K562 (cell line): Measurements from ENCODE around the gene ZNF454. TPM values are rescaled to one million over a fixed set of nuclear protein-coding genes. Genes with fewer than 3 reads are reported as not detected.

Experiments used
- ATAC-seq: fragments of 200-7000 bp; cut with Tn5 transposase; 3 replicates; pipeline ENCODE4 v1.9.1; 2020; ENCODE audit warnings: moderate library complexity
- BruUV-seq: library from RNA; stranded (reverse); fragments of 400-500 nt; replicated peaks from 2 replicates; lab custom pipeline; 2021; lab: Mats Ljungman, UMichigan
- CTCF ChIA-PET: fragments of 300-600 bp; formaldehyde crosslinking; extraction: SDS; loops from one replicate; lab custom pipeline; 2021; ENCODE audit warnings: low intra/inter-chr PET ratio; lab: Yijun Ruan, JAX
- POLR2A ChIA-PET: fragments of 300-600, 350-650 bp; sonication (Branson Sonifier 250); formaldehyde crosslinking; extraction: SDS; loops from one replicate; lab custom pipeline; 2021; ENCODE audit warnings: antibody characterized with exemption, inconsistent platforms; lab: Yijun Ruan, JAX
- DNase-seq, 4 experiments: peaks; one replicate each; pipeline versions ENCODE4 v3.0.0 to v3.0.0-alpha.2; 2011 to 2018; ENCODE audit warnings: low spot score in 3 of 4, mixed read lengths in 3 of 4; ENCODE audit errors: extremely low read depth in 1 of 4
- FAIRE-seq: peaks from 2 replicates; lab custom pipeline; 2011; peaks lifted over from hg19 to GRCh38; lab: Jason Lieb, UNC
- H2AFZ ChIP-seq: 2 replicates; pipeline ENCODE4 v1.6.0; 2011; ENCODE audit warnings: low read depth, low read length, control low read depth, inconsistent platforms
- H3K27ac ChIP-seq: fragments of 200-600 bp; 3 replicates; pipeline ENCODE4 v1.8.0; 2011; ENCODE audit warnings: low read depth, mild to moderate bottlenecking, control low read depth, inconsistent platforms, low read length, moderate library complexity, mixed read lengths; ENCODE audit errors: extremely low read depth
- H3K27me3 ChIP-seq, 2 experiments: fragments of 300-600 bp in 1 of 2; 2 replicates in 1 of 2; 3 replicates in 1 of 2; pipeline versions ENCODE4 v1.6.0 to v1.8.0; 2011; ENCODE audit warnings: inconsistent platforms in 2 of 2, low read length in 2 of 2, mild to moderate bottlenecking in 1 of 2, mixed read lengths in 1 of 2, moderate library complexity in 1 of 2; ENCODE audit not compliant: control insufficient read depth in 2 of 2, insufficient read depth in 2 of 2
- H3K36me3 ChIP-seq: fragments of 300-600 bp; 3 replicates; pipeline ENCODE4 v1.8.0; 2011; ENCODE audit warnings: mild to moderate bottlenecking, low read length, inconsistent platforms; ENCODE audit not compliant: control insufficient read depth, insufficient read depth
- H3K4me1 ChIP-seq, 2 experiments: fragments of 200-600 bp in 1 of 2; replicated peaks in 1 of 2; 2 replicates in 1 of 2; 3 replicates in 1 of 2; pipeline versions ENCODE4 v1.5.1 to v1.8.0; 2011; ENCODE audit warnings: inconsistent platforms in 2 of 2, low read length in 2 of 2, mild to moderate bottlenecking in 1 of 2, mixed read lengths in 1 of 2, moderate library complexity in 1 of 2; ENCODE audit not compliant: control insufficient read depth in 2 of 2, insufficient read depth in 2 of 2
- H3K4me2 ChIP-seq: 2 replicates; pipeline ENCODE4 v1.6.1; 2011; ENCODE audit warnings: low read length, control low read depth, inconsistent platforms, mixed read lengths; ENCODE audit not compliant: insufficient read depth
- H3K4me3 ChIP-seq: fragments of 200-600 bp; sonication (generic), shearing (Covaris generic); 2 replicates; pipeline ENCODE4 v1.5.1; 2016; ENCODE audit warnings: control low read depth, inconsistent platforms
- H3K79me2 ChIP-seq: fragments of 200-600 bp; 3 replicates; pipeline ENCODE4 v1.8.0; 2011; ENCODE audit warnings: low read length, inconsistent platforms; ENCODE audit not compliant: control insufficient read depth, insufficient read depth
- H3K9ac ChIP-seq, 2 experiments: 2 replicates each; pipeline versions ENCODE4 v1.6.0 to v1.6.1; 2011; ENCODE audit warnings: low read depth in 2 of 2, low read length in 2 of 2, control low read depth in 1 of 2, inconsistent platforms in 1 of 2, mild to moderate bottlenecking in 1 of 2, mixed read lengths in 1 of 2; ENCODE audit not compliant: insufficient read depth in 1 of 2
- H3K9me1 ChIP-seq: one replicate; pipeline ENCODE4 v1.6.0; 2011; ENCODE audit warnings: inconsistent platforms, mild to moderate bottlenecking, low read length, moderate library complexity; ENCODE audit not compliant: control insufficient read depth, insufficient read depth
- H3K9me3 ChIP-seq: replicated peaks from 2 replicates; pipeline ENCODE4 v1.5.1; 2011; ENCODE audit warnings: low read depth, low read length, inconsistent platforms; ENCODE audit not compliant: control insufficient read depth, insufficient read depth
- H4K20me1 ChIP-seq: replicated peaks from 2 replicates; pipeline ENCODE4 v1.6.1; 2011; ENCODE audit warnings: low read length, inconsistent platforms, mixed read lengths; ENCODE audit not compliant: control insufficient read depth, insufficient read depth
- NKRF ChIP-seq: fragments of 450-650 bp; IDR thresholded peaks from 2 replicates; pipeline ENCODE4 v1.6.1; 2016; ENCODE audit warnings: borderline replicate concordance
- TEAD1 ChIP-seq, 2 experiments: fragments of 450-650 bp in 1 of 2; sonication (generic) in 1 of 2; formaldehyde crosslinking; IDR thresholded peaks; 2 replicates each; pipeline versions ENCODE4 v1.4.0 to v1.8.0; 2020 to 2022; ENCODE audit warnings: mild to moderate bottlenecking in 2 of 2, missing genetic modification reagents in 1 of 2
- WGBS: fragments of 100-300 bp; shearing (Covaris generic); methylation state at CpG from one replicate; pipeline ENCODE4 v1.1.6; 2016; ENCODE audit warnings: low coverage, mixed read lengths; ENCODE audit not compliant: insufficient coverage; ENCODE audit errors: missing lambda C conversion rate; 5-methylcytosine and 5-hydroxymethylcytosine counted together
- in situ Hi-C: fragments of 300-500 bp; cut with MboI; formaldehyde crosslinking; loops from 4 replicates; pipeline ENCODE4 v1.15.0; 2018; ENCODE audit warnings: inconsistent platforms, mixed read lengths
- intact Hi-C: fragments of 100-400 bp; cut with micrococcal nuclease; formaldehyde crosslinking; loops from 2 replicates; pipeline ENCODE4 v1.14.2; 2022
- polyA plus RNA-seq, 8 experiments: library from polyadenylated mRNA; depleted of rRNA in 4 of 8; stranded (reverse) in 5 of 8; unstranded in 3 of 8; fragments of >200 nt; fragmentation: Nextera tagmentation in 2 of 8; fragmentation: Illumina TruSeq in 1 of 8; extraction: Ambion mirVana in 2 of 8; extraction: Trizol in 1 of 8; gene quantifications; 2 replicates each; pipeline versions ENCODE4 v1.2.1 to v1.2.3, GENCODE V29; 2011 to 2014; ENCODE audit warnings: inconsistent platforms in 1 of 8, missing spikeins in 1 of 8
- total RNA-seq, 7 experiments: library from RNA; depleted of rRNA in 6 of 7; stranded (reverse); fragments of >200 nt in 6 of 7; fragmentation: Illumina TruSeq in 2 of 7; extraction: Trizol in 2 of 7; gene quantifications; 2 replicates each; pipeline versions ENCODE4 v1.2.1 to v1.2.3, GENCODE V29; 2011 to 2021; ENCODE audit warnings: low replicate concordance in 1 of 7

ZNF454 gene
- total and polyA plus RNA-seq, 9 of the 15 experiments (the other 6 are each of a cell fraction or from before 2014, with no cell fraction given): not detected

DNA sequence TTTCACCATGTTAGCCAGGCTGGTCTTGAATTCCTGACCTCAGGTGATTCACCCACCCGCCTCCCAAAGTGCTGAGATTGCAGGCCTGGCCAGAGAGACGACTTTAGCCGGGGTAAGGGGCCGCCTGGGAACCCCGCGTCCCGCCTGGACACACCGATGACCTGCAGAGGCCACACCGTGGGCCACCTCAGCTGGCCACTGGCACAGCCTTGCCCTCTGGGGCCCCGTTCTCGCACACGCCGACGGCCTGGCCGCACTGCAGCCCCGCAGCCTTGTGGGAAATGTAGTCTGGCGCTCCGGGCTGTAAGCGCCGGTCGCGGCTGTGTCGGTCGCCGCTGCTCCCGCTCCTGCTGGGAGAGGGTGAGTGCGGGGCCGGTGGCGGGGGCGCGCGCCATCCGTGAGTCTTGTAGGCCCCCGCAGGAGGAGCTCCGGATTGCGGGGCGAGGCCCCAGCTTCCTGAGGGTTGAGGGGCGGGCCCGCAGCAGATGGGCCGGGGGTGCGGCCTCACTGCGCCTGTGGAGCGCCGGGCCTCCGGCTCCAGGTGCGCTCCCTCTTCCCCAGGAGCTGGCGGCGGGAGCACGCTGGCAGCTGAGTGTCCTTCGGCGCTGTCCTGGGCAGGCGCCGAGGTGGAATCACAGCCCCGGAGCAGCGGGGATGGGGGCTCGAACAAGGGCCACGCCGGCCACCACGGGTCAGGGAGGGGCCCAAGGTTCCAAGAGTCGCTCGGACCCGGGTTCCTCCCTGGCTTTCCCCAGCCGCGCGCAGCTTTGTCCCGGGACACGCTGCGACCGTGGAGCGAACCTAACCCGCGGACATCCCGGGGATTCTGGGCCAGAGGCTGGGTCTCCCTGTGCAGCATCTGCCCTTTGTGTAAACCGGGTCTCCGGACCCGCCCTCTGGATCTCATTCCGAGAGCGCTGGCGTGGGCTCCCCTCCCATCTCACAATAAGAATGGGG is 45.1 kb upstream of the ZNF454 start, which contains the start of gene ZFP2:
ZFP2 (plus strand) TSS at position 299 of the 957 bp plus-strand sequence. CDS start 35,401 bp downstream, outside the sequence.
- H4K20me1 ChIP-seq: no peaks in the 10 kb centered on the region
- no peak within 1 kb of the TSS for H2AFZ ChIP-seq
- ATAC-seq (no peak), DNase-seq (no peak), FAIRE-seq (no peak)
- no peak within 1 kb of the TSS for H3K4me2 ChIP-seq
- no peaks in the 10 kb centered on the region for H3K9me1 ChIP-seq
- H3K9me3 ChIP-seq: no peaks in the 10 kb centered on the region
- 40% methylated on average over 38 of the region's 79 CpGs for WGBS
- in situ Hi-C loops: no loop called here
- no peaks in the 10 kb centered on the region for H3K27me3 ChIP-seq
- no peak within 1 kb of the TSS for H3K9ac ChIP-seq
- H3K36me3 ChIP-seq: no peaks in the 10 kb centered on the region
- intact Hi-C loops: no loop called here
- H3K4me1 ChIP-seq: peaks cover 0 to 8% of the 10 kb centered on the region in 2 experiments; a peak in 1 of 5 replicates
- no peak within 1 kb of the TSS for H3K27ac ChIP-seq
- H3K79me2 ChIP-seq: no peaks in the 10 kb centered on the region
- BruUV-seq: no TSS peak
- CTCF ChIA-PET: no interaction called here
- POLR2A ChIA-PET: no interaction called here
- H3K4me3 ChIP-seq: no peak within 1 kb of the TSS
- no peak for TF ChIP-seq TEAD1 (CRISPR knock-in tag; IDR thresholded peaks at IDR 0.05)
- TF ChIP-seq NKRF: no peak
